ENCODE data around the gene IQGAP2.

The IQGAP2 gene

DNA sequence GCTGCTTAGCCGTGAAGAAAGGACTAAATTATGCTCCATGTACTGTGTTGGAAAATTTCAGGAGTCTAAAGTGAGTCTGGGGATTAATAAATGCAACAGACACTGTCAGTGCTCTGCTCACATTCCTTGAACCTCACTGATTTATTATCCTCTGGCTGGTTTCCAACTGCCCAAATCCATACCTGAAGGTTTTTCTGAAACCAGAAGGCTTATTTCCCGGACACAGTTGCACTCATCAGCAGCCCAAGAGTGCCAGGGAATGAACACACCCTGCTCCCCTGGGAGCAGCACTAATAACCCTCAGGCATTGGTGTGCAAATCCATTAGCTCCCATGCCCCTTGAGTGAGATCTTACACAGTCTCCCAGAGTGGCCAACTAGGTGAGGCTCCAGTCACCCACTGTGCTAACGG lies 351.6 kb downstream of the IQGAP2 start:
- no peak for TF ChIP-seq CTCF (conservative IDR thresholded peaks at IDR 0.05; ENCODE audit: low read length)
- H3K4me3 ChIP-seq (ENCODE audit: low read length): no peak overlapping the region
- no peak for DNase-seq (ENCODE audit: low read depth)

GRCh38 chr5:76755779-76756637 lies 352.9 kb downstream of the IQGAP2 start:
- TF ChIP-seq CTCF (conservative IDR thresholded peaks at IDR 0.05; ENCODE audit: low read length): no peak
- no peak overlapping the region for H3K4me3 ChIP-seq (ENCODE audit: low read length)
- DNase-seq (ENCODE audit: low read depth): no peak

- no peak for DNase-seq (ENCODE audit: low read depth)
- TF ChIP-seq CTCF (conservative IDR thresholded peaks at IDR 0.05; ENCODE audit: low read length): no peak
- no peak overlapping the region for H3K4me3 ChIP-seq (ENCODE audit: low read length)
Measured at GRCh38 chr5:76757049-76757448, 354.0 kb downstream of the IQGAP2 start.

All from AG10803 (cell line).